CD4-positive, alpha-beta T cell treated with Interleukin-6 for 4 hours (primary cell): ENCODE measurements around the gene DKK1.

Experiments used
- DNase-seq: peaks from one replicate; pipeline ENCODE4 v3.0.0-alpha.2; 2020; ENCODE audit warnings: mixed read lengths

Gene DKK1, protein sequence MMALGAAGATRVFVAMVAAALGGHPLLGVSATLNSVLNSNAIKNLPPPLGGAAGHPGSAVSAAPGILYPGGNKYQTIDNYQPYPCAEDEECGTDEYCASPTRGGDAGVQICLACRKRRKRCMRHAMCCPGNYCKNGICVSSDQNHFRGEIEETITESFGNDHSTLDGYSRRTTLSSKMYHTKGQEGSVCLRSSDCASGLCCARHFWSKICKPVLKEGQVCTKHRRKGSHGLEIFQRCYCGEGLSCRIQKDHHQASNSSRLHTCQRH

DNA sequence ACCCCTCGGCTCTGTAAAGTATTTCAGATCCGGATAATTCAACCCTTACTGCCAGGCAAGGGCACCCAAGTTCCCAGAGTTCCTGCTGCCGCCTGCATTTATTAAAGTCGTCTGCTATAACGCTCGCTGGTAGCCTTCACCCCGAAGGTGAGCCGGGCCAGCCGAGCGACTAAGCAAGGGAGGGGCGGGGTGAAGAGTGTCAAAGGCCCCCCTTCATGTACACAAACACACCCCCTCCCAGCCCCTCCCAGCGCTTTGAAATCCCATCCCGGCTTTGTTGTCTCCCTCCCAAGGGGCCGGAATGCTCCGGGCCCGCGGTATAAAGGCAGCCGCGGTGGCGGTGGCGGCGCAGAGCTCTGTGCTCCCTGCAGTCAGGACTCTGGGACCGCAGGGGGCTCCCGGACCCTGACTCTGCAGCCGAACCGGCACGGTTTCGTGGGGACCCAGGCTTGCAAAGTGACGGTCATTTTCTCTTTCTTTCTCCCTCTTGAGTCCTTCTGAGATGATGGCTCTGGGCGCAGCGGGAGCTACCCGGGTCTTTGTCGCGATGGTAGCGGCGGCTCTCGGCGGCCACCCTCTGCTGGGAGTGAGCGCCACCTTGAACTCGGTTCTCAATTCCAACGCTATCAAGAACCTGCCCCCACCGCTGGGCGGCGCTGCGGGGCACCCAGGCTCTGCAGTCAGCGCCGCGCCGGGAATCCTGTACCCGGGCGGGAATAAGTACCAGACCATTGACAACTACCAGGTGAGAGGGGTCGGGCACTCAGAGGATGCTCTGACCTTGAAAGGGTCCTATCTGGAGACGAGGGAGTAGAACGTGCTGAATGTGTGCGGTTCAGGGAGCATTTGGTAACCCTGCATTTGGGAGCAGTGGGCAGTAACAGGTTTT is at the start of gene DKK1:
DKK1 (plus strand) TSS at position 349 of the 889 bp plus-strand sequence; CDS start at position 503, 154 bp downstream.
- no peak for DNase-seq

DNA sequence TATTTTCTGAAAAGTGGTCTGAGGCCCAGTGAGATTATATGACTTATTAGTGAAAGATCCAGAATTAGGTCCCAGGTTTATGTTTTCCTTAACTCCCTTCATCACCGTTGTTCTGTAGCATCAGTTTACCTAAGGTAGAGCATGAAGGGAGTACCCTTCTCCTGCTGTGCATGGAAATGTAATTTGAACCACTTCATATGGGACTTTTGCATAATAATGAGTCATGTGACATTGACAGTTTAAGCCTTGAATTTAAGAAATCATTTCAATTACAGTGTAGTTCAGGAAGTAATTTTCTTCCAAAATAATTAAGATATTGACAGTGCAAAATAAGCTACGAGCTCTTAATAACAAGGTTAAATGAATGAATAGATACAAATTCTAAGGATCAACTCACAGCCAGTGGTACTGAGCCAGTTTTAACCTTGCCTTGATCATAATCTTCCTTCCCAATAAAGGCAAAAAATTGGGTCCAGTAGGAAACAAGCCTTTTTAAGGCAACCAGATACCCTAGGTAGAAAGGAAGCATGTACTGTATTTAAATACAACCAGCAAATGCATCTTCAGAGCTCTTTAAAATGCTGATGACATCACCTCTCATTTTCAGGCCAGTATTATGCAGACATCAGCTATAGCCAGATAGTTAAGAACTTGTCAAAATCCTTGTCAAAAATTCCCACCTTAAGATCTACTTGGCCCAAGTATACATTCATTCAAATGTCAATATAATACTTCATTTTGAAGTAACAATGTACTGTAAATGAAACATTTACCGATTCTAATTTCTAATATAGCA is 48.8 kb upstream of the DKK1 start:
- no peak for DNase-seq

DNA sequence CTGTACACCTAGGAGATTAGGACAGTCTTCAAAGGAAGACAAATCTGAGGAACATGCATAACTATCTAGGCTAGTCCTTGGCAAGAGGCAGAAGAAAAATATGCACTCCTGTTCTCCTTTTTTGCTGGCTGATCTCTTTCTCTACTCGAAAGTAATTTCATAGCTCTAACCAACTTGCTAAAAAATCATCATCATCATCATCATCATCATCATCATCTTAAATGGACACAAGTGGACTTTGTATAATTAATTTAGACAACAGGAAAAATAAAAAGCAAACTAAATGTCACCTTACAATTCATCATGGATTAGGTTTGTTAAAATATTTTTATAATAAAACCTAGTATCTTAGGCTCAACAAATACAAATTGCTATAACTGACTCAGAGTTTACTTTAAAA is 47.2 kb upstream of the DKK1 start:
- DNase-seq = no peak

DNA sequence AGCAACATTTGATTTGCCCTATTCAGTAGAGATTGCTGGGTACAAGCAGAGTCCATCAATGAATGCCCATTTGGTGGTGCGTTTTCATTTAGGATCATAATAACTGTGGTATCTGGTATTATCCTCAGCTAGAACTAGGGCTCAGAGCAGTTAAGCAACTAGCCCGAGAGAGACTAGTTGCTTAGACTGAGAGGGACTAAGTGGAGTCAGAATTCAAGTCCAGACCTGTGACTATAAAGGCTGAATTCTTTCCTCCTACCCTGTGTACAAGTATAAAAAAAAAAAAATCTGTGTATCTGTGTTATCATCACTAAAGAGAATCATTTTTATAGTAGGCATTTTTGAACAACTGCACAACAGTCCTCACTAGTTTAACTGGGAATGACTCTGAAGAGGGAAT is 45.3 kb upstream of the DKK1 start:
- DNase-seq = no peak

DNA sequence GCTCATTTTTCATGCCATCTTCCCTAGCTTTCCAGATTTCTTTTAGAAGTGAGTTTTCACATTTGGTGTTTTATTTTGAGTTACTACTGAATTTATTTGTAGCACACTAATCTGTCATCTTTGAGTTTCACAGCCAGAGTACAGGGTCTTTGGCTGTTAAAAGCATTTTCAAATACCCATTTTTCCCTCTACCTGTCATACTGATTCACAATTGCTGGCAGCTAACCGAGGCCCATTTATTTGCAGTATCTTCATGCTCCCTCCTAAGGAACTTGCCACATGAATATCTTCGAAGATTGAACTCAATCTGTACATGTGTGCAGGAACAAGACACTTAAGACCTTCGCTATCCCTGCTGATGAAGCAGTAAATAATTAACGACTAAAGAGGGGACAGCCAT is 44.8 kb upstream of the DKK1 start:
- DNase-seq = no peak

DNA sequence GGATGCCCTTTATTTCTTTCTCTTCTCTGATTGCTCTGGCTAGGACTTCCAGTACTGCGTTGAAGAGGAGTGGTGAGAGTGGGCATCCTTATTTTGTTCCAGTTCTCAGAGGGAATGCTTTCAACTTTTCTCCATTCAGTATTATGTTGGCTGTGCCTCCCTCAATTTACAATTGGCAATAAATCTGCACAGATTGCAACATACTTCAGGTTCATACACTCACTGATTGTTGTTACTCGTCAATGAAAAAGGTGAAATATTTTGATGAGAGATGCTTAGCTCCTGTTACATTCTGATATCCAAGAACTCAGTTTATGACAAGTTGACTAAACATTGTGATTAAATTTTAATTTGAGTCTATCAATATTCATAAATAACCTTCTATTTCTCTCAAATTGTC is 37.9 kb upstream of the DKK1 start:
- no peak for DNase-seq

DNA sequence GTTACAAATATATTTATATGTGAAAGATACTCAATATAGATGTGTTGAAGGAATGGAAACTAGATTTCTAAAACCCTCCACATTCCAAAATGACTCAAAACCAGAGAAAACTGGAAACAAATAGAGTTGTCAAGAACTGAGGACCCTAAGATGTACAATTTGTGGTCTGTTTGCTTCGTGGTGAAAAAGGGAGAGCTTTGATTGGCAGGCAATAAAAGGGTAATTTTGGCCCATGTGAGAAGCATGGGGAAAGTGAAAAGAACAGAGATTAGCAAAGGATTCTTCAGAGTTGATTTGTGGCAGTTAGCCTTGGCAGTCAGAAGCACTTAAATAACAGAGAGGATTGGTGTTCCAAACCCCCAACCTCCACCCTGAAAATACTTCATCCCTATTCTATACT is 37.1 kb upstream of the DKK1 start:
- DNase-seq = no peak

DNA sequence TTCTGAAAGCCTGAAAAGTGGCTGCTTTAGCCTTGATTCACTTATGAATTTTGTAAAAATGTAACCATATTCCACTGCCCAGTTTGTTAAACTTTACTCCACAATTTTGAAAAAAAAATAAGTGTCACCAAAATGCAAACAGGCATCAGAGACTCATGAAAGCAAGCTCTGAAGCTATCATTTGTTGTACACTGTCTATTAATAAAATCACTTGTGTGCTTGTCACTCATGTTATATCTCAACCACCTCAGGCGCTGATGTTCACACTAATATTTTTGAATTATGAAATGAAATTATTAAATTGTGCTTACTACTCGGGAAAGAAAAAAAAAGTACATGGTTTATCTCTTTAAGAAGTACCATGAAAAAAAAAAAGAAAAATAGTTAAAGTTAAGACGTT is 34.5 kb upstream of the DKK1 start:
- DNase-seq = no peak

DNA sequence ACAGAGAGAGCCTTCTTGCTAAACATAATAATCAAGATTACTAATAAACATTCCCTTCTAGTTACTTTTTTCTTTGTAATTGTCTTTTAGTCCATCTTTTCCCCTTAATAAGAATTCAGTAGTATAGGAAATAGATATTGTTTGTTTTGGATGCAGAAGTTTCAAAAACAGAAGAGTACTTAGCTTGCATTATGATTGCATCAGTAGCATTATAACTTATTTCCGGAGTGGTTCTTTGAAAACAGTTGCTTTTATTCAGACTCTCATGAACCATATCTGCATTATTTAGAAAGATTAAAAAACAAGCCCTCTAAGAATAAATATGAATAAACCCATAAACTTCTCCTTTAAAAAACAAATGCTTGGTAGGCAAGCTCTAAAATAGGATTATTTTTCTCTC is 34.0 kb upstream of the DKK1 start:
- DNase-seq = no peak

DNA sequence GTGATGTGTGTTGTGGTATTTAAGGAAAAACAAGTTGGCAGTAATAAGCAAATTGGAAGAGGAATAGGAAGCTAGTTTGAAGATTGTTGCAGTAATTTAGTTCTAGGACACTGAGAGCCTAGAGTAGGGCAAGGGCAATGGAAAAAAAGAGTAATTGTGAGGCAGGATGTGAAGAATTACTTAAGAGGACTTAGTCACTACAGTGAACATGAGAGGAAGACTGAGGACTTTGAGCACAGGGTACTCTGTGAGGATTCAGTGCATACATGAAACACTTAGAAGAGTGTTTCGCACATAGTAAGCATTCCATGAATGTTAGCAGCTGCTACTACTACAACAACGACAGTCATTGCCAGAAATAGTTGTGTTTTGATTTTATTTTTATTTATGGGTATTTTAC is 30.9 kb upstream of the DKK1 start:
- no peak for DNase-seq

DNA sequence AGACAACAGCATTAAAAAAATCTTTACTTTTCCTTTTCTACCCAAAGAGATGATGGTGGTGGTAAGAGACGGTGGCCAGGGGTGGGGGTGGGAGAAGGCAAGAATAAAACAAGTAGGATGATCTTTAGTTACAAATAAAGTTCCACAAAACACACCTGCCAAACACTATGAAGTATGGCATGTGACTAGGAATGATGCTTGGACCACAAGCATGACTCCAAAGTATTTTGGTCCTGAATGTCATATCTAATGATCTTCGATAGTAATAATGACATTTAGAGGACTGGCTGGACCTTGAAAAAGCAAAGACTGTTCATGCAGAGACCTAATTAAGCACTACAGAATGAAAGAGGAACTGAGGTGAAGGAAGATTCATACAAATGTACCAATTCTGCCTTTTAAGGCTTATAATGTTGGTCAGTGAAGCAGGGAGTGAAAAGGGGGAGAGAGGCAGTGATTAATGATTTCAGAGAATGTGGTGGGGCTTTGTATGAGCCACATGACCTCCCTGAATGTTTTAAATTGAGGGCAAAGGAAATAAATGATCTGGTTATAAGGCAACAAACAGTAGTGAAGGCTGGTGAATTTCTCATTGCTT is 29.6 kb upstream of the DKK1 start:
- no peak for DNase-seq

DNA sequence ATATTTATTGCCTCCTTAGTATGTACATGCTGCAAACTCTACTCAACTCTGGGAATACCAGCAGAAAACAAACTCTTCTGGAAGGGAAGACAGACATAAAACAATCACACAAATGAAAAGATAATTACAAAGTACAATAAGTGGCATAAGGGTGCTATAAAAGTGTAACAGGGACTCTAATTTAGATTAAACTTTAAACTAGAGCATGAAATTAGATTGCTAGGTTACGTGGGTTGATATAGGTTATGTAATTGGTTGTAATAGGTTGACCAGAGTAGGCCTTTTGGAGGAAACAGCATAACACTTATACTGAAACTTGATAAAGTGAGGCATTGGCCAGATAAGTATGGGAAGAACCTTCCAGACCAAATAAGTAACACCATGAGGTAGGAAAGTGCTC is 26.2 kb upstream of the DKK1 start:
- no peak for DNase-seq

DNA sequence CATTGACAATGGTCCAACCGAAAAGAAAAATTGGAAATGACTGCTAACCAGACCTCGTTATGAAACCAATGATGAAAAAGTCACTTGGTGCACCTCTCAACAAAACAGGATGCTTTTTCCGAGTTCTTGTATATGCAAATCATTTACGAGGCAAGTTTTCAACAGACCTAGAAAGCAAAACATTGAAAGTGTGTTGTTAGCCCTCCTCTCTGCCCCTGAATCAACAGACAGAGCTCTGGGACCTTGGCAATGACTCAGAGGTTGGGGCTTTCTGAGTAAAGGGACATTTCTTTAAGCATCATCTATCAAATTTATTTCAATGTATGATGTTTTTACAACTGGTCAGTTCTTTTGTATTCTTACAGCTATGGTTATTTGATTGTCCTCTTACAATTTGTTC is 16.3 kb upstream of the DKK1 start:
- DNase-seq = no peak

DNA sequence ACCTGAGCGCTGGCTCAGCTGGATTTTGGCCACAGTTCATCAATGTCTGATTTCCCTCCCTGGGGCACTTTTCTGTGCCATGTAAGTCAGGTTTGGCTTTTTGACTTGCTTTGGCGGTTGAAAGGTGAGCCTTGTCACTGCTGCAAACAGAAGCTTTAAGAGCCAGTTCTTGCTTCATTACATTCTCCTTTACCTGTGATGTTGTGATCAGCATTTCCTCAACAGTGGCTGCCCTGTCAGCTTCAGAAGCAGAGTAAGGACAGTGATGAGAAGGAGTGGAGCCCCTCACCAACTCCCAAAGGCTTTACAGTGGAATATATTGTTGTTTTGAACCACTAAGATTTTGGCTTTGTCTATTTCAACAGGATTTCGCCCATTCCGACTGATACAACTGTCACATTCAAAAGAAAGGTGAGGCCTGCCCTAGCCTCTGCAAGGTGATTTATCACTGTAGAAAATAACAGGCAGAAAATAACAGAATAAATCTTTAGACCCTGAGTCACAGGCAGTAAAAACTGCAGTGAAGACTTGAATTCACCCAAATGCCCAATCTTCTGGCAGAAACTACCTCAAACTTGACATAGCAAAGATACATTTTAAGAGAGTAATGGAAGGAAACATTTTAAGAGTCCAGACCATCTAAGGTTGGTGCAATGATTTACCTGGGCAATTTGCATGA is 13.3 kb upstream of the DKK1 start:
- DNase-seq = no peak

DNA sequence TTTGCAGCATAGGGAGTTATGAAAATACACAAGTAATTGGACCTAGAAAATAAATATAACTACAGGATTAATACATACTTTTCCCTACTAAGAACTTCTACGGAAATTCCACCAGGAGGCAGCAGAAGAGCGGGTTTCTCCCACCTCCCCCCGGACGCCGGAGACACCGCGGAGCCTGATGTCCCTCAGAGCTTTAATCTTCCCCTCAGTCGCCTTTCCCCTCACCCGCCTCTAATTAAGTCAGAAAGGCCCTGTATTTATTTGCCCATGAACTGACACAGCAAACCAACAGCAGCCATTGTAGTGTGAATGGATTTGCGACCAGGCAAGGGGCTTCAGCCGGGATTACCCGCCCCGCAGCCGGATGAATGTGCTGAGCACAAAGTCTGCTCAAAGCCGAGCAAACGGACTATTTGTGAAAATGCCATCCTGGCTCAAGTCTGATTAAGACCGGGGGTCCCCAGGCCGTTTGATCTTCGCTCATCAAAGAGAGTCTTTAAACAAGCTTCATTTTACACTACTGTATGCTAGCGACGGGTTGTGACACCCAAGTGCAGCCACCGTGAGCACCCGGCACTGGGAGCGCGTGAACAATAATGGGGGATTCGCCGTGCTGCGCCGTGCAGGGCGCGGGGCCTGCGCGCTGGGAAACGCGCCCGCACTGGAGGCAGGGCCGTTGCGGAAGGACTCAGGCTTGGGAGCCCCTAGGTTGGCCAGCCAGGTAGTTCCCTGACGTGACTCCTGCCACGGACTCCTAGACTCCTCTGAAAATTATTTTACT is 5.6 kb upstream of the DKK1 start:
- no peak for DNase-seq

DNA sequence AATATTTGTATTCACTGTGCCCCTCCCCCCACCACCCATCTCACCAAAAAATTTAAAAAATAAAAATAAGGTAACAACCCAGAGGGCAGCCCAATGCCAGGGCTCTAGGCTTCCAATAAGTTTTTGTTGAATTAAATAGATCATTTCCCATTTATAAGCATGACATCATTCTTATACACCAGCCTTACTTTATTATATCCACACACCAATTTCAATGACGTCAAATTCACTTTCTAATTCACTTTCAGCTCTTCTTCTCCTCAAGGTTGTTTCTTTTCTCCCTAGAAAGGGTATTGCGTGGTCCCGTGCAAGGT is 1.2 kb upstream of the DKK1 start:
- DNase-seq = no peak

DNA sequence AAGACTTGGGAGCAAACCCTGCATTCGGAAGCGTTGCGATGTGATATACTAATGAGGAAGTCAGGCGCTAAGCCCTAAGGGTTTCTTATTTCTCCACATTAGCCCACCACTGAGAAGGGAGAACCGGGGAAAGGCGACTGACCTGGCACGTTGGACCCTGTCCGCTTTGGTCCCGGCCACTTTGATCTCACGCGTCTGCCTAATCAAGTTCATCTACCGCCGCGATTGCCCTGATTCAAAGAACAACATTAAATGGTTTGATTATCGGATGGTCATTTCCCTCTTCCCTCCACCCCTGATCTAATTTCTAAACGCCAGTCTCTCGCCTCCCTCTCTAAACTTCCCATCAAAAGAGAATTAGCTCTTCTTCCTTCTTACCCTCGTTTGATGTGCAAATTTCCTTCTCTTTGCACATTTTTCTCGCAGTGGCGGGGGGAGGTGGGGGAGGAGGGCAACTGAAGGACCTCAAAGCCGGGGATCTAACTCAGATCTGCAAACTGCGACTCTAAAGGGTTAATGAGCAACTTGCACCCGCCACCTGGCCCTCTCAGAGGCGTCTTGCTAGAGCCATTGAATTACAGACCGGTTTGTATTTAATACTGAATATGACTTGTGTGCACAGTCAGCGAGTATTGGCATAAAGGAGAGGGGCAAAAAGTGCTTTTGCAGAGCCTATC is 687 bp upstream of the DKK1 start:
- no peak for DNase-seq

DNA sequence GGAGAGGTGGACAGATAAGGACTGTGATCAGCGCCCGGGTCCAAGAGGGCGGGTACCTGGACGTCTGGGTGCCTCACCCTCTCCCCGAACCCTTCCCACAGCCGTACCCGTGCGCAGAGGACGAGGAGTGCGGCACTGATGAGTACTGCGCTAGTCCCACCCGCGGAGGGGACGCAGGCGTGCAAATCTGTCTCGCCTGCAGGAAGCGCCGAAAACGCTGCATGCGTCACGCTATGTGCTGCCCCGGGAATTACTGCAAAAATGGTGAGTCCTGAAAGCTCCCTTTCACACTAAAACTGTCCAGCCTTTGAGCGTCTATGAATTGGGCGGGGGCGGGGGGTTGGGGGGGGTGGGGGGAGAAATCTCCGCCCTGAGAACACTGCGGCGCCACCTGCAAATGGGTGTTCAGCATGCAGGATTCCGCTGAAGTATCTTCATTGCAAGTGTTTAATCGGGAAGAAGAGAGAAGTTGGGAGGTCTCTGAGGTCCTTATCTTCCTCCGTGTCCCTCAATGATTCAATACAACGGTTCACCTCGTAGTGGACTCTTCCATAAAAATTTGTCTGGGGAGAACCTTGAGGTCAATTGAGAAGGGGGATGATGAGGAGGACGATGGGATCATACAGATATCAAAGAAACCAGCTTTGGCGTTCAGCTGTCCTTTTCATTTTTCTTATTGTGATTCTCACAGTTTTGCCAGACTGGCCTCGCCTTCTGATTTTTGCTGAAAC is 906 bp downstream of the DKK1 start:
- DNase-seq = no peak

DNA sequence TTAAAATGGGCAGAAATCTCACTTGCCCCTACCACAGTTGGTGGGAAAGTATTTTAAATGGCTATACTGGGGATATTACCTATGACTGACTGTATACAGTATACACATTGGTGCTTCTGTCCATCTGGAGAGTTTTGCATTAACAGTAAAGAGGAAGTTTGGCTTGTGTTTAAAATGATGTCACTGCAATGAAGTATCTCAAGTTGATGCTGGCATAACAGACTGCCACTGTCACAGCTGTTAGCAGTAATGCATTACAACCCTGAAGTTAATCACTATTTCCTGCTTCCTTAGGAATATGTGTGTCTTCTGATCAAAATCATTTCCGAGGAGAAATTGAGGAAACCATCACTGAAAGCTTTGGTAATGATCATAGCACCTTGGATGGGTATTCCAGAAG is 1.9 kb downstream of the DKK1 start:
- DNase-seq = no peak

DNA sequence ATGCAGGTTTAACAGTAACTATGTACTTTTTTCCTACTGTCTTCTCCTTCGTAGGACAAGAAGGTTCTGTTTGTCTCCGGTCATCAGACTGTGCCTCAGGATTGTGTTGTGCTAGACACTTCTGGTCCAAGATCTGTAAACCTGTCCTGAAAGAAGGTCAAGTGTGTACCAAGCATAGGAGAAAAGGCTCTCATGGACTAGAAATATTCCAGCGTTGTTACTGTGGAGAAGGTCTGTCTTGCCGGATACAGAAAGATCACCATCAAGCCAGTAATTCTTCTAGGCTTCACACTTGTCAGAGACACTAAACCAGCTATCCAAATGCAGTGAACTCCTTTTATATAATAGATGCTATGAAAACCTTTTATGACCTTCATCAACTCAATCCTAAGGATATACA is 2.4 kb downstream of the DKK1 start:
- no peak for DNase-seq
